GM23338 (cell line): Measurements from ENCODE around the gene PHKB. TPM values are rescaled to one million over a fixed set of nuclear protein-coding genes. Genes with fewer than 3 reads are reported as not detected.

Source experiments
- ATAC-seq: fragments of 200-7000 bp; cut with Tn5 transposase; 3 replicates; pipeline ENCODE4 v1.9.1; 2020
- DNase-seq: peaks from one replicate; pipeline ENCODE4 v3.0.0-alpha.2; 2015; ENCODE audit warnings: low spot score
- H2AFZ ChIP-seq: fragments of 200-600 bp; sonication (generic); 2 replicates; pipeline ENCODE4 v1.8.0; 2016; ENCODE audit warnings: antibody characterized with exemption, mild to moderate bottlenecking, moderate library complexity
- H3F3A ChIP-seq: fragments of 200-600 bp; sonication (generic); replicated peaks from 2 replicates; pipeline ENCODE4 v1.8.0; 2017; ENCODE audit warnings: antibody characterized with exemption, mixed run types, low read depth
- H3K27ac ChIP-seq: fragments of 200-600 bp; sonication (generic); 2 replicates; pipeline ENCODE4 v1.6.1; 2016; ENCODE audit warnings: low read depth
- H3K27me3 ChIP-seq: fragments of 200-600 bp; sonication (generic); 2 replicates; pipeline ENCODE4 v1.8.0; 2016; ENCODE audit warnings: mild to moderate bottlenecking, mixed run types, moderate library complexity; ENCODE audit not compliant: insufficient read depth
- H3K36me3 ChIP-seq: fragments of 200-600 bp; sonication (generic); 2 replicates; pipeline ENCODE4 v1.8.0; 2016; ENCODE audit warnings: mild to moderate bottlenecking; ENCODE audit not compliant: insufficient read depth
- H3K4me1 ChIP-seq: fragments of 200-600 bp; sonication (generic); 2 replicates; pipeline ENCODE4 v1.8.0; 2016; ENCODE audit warnings: mild to moderate bottlenecking, moderate library complexity; ENCODE audit not compliant: insufficient read depth
- H3K4me2 ChIP-seq: fragments of 200-600 bp; sonication (generic); 2 replicates; pipeline ENCODE4 v1.7.1; 2017; ENCODE audit warnings: mixed run types
- H3K4me3 ChIP-seq: fragments of 200-600 bp; sonication (generic); 2 replicates; pipeline ENCODE4 v1.6.1; 2016; ENCODE audit warnings: mixed run types
- H3K79me2 ChIP-seq: fragments of 200-600 bp; sonication (generic); replicated peaks from 2 replicates; pipeline ENCODE4 v1.8.0; 2017; ENCODE audit warnings: mild to moderate bottlenecking; ENCODE audit not compliant: insufficient read depth
- H3K9me2 ChIP-seq: fragments of 200-600 bp; sonication (generic); 2 replicates; pipeline ENCODE4 v1.8.0; 2017; ENCODE audit not compliant: insufficient read depth
- H4K20me1 ChIP-seq: fragments of 200-600 bp; sonication (generic); replicated peaks from 2 replicates; pipeline ENCODE4 v1.8.0; 2017; ENCODE audit warnings: mild to moderate bottlenecking; ENCODE audit not compliant: insufficient read depth
- H3K27ac Mint-ChIP-seq: 2 replicates; pipeline ENCODE4 v1.8.0; 2020; ENCODE audit warnings: inconsistent platforms, mild to moderate bottlenecking, moderate library complexity, mixed read lengths
- H3K27me3 Mint-ChIP-seq: 3 replicates; pipeline ENCODE4 v1.8.0; 2022; ENCODE audit warnings: low read depth, mild to moderate bottlenecking, moderate library complexity, mixed read lengths, inconsistent platforms; ENCODE audit not compliant: insufficient read depth, poor library complexity
- H3K36me3 Mint-ChIP-seq: 3 replicates; pipeline ENCODE4 v1.8.0; 2021; ENCODE audit warnings: low read depth, mild to moderate bottlenecking, inconsistent platforms, moderate library complexity, mixed read lengths
- H3K4me1 Mint-ChIP-seq: 3 replicates; pipeline ENCODE4 v1.8.0; 2020; ENCODE audit warnings: mild to moderate bottlenecking, inconsistent platforms, mixed read lengths
- H3K4me3 Mint-ChIP-seq: 3 replicates; pipeline ENCODE4 v1.8.0; 2021; ENCODE audit warnings: moderate library complexity, mild to moderate bottlenecking, inconsistent platforms, mixed read lengths
- H3K9me3 Mint-ChIP-seq: 3 replicates; pipeline ENCODE4 v1.8.0; 2020; ENCODE audit warnings: moderate library complexity, mild to moderate bottlenecking, inconsistent platforms, mixed read lengths
- CREB1 ChIP-seq: fragments of 250-450 bp; sonication (Bioruptor Pico); IDR thresholded peaks from 2 replicates; pipeline ENCODE4 v1.5.0; 2020; ENCODE audit warnings: low read depth, mild to moderate bottlenecking, moderate library complexity
- EZH2 ChIP-seq: fragments of 200-600 bp; sonication (generic); IDR thresholded peaks from one replicate; pipeline ENCODE4 v1.8.0; 2017; ENCODE audit warnings: antibody characterized with exemption, mild to moderate bottlenecking, low read depth; ENCODE audit not compliant: unreplicated experiment
- EZH2phosphoT487 ChIP-seq: fragments of 200-600 bp; sonication (generic); IDR thresholded peaks from one replicate; pipeline ENCODE4 v1.8.1; 2018; ENCODE audit warnings: antibody characterized with exemption; ENCODE audit not compliant: unreplicated experiment
- POLR2AphosphoS5 ChIP-seq: IDR thresholded peaks from 2 replicates; pipeline ENCODE4 v1.6.1; 2016; ENCODE audit warnings: antibody characterized with exemption, low read depth
- ZNF114 ChIP-seq: fragments of 250-450 bp; sonication (Bioruptor Pico); IDR thresholded peaks from 2 replicates; pipeline ENCODE4 v1.5.0; 2020; ENCODE audit warnings: mild to moderate bottlenecking, moderate library complexity
- polyA plus RNA-seq: library from polyadenylated mRNA; unstranded; fragments of >200 nt; fragmentation: Nextera tagmentation; extraction: Ambion mirVana; gene quantifications from 2 replicates; pipeline ENCODE4 v1.2.1, GENCODE V29; 2016
- total RNA-seq: library from RNA; depleted of rRNA; stranded (reverse); fragments of >200 nt; shearing (Covaris generic); gene quantifications from 2 replicates; pipeline ENCODE4 v1.2.3, GENCODE V29; 2014
- TF ChIP-seq, protein P1 (sequence below), 2 experiments: fragments of 200-600 bp in 1 of 2; sonication (generic) in 1 of 2; conservative IDR thresholded peaks; 2 replicates each; pipeline versions ENCODE4 v1.5.1 to v1.6.1; 2016 to 2017; ENCODE audit warnings: antibody characterized with exemption in 2 of 2, low read depth in 2 of 2, mild to moderate bottlenecking in 2 of 2, moderate library complexity in 1 of 2
- TF ChIP-seq, protein P2 (sequence below): IDR thresholded peaks from 2 replicates; pipeline ENCODE4 v1.6.1; 2016; ENCODE audit warnings: antibody characterized with exemption
- TF ChIP-seq, protein P3 (sequence below): IDR thresholded peaks from one replicate; pipeline ENCODE4 v1.6.1; 2018; ENCODE audit warnings: antibody characterized with exemption; ENCODE audit not compliant: unreplicated experiment
- TF ChIP-seq, protein P4 (sequence below): fragments of 250-450 bp; sonication (Bioruptor Pico); IDR thresholded peaks from 2 replicates; pipeline ENCODE4 v1.5.0; 2020; ENCODE audit warnings: mild to moderate bottlenecking, moderate library complexity

Gene PHKB
- total and polyA plus RNA-seq, 2 experiments from 2014 or later = 20.3 to 57.3 TPM

DNA sequence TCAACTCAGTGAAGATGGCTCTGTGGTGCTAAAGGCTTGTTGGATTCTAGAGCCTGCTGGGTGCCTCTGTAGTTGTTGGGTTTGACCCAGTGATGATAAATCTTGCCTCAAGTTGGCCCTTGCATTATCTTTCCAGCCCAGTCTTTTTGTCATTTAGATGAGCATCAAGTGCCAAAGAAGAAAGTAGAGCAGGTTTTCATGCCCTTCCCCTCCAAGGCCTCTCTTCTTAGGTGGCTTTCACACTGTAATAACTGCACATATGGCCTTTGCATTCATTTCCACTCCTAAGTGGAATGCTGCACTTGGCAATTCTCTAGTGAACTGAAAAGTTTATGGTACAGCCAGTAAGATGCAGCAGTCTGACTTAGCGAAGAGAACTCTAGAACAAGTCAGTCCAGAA lies 165.1 kb downstream of the PHKB start:
- Histone ChIP-seq H3F3A (no peaks in the 10 kb centered on the region), H3K36me3 (no peaks in the 10 kb centered on the region), H3K79me2 (no peaks in the 10 kb centered on the region), H3K9me2 (no peaks in the 10 kb centered on the region), H3K27me3 (no peaks in the 10 kb centered on the region), H3K4me3 (no peak overlapping the region), H2AFZ (no peak overlapping the region), H3K27ac (no peak overlapping the region), H3K4me2 (0 out of 2 replicates have a peak overlapping the region, but pooled peaks have one; percentile 8), H3K4me1 (no peaks in the 10 kb centered on the region), H4K20me1 (no peaks in the 10 kb centered on the region)
- ATAC-seq (no peak), DNase-seq (peak; percentile 15)
- Mint-ChIP-seq H3K4me3 (no peak overlapping the region), H3K4me1 (peaks cover 14% of the 10 kb centered on the region), H3K36me3 (peaks cover 6% of the 10 kb centered on the region; the same call in 1 of the 3 replicates), H3K27me3 (no peaks in the 10 kb centered on the region), H3K27ac (no peak overlapping the region), H3K9me3 (peaks cover 8% of the 10 kb centered on the region; the same call in 2 of the 3 replicates)
- TF ChIP-seq, protein P1, sequence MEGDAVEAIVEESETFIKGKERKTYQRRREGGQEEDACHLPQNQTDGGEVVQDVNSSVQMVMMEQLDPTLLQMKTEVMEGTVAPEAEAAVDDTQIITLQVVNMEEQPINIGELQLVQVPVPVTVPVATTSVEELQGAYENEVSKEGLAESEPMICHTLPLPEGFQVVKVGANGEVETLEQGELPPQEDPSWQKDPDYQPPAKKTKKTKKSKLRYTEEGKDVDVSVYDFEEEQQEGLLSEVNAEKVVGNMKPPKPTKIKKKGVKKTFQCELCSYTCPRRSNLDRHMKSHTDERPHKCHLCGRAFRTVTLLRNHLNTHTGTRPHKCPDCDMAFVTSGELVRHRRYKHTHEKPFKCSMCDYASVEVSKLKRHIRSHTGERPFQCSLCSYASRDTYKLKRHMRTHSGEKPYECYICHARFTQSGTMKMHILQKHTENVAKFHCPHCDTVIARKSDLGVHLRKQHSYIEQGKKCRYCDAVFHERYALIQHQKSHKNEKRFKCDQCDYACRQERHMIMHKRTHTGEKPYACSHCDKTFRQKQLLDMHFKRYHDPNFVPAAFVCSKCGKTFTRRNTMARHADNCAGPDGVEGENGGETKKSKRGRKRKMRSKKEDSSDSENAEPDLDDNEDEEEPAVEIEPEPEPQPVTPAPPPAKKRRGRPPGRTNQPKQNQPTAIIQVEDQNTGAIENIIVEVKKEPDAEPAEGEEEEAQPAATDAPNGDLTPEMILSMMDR (conservative IDR thresholded peaks at IDR 0.05; ENCODE audit: low read depth in 2 of 2) = no peak
- TF ChIP-seq, protein P2, sequence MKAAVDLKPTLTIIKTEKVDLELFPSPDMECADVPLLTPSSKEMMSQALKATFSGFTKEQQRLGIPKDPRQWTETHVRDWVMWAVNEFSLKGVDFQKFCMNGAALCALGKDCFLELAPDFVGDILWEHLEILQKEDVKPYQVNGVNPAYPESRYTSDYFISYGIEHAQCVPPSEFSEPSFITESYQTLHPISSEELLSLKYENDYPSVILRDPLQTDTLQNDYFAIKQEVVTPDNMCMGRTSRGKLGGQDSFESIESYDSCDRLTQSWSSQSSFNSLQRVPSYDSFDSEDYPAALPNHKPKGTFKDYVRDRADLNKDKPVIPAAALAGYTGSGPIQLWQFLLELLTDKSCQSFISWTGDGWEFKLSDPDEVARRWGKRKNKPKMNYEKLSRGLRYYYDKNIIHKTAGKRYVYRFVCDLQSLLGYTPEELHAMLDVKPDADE = no peak
- TF ChIP-seq, protein P3, sequence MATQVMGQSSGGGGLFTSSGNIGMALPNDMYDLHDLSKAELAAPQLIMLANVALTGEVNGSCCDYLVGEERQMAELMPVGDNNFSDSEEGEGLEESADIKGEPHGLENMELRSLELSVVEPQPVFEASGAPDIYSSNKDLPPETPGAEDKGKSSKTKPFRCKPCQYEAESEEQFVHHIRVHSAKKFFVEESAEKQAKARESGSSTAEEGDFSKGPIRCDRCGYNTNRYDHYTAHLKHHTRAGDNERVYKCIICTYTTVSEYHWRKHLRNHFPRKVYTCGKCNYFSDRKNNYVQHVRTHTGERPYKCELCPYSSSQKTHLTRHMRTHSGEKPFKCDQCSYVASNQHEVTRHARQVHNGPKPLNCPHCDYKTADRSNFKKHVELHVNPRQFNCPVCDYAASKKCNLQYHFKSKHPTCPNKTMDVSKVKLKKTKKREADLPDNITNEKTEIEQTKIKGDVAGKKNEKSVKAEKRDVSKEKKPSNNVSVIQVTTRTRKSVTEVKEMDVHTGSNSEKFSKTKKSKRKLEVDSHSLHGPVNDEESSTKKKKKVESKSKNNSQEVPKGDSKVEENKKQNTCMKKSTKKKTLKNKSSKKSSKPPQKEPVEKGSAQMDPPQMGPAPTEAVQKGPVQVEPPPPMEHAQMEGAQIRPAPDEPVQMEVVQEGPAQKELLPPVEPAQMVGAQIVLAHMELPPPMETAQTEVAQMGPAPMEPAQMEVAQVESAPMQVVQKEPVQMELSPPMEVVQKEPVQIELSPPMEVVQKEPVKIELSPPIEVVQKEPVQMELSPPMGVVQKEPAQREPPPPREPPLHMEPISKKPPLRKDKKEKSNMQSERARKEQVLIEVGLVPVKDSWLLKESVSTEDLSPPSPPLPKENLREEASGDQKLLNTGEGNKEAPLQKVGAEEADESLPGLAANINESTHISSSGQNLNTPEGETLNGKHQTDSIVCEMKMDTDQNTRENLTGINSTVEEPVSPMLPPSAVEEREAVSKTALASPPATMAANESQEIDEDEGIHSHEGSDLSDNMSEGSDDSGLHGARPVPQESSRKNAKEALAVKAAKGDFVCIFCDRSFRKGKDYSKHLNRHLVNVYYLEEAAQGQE = no peak
- no peak for TF ChIP-seq CREB1 (CRISPR knock-in tag)
- TF ChIP-seq POLR2AphosphoS5 = no peak
- no peak for TF ChIP-seq EZH2
- TF ChIP-seq, protein P4, sequence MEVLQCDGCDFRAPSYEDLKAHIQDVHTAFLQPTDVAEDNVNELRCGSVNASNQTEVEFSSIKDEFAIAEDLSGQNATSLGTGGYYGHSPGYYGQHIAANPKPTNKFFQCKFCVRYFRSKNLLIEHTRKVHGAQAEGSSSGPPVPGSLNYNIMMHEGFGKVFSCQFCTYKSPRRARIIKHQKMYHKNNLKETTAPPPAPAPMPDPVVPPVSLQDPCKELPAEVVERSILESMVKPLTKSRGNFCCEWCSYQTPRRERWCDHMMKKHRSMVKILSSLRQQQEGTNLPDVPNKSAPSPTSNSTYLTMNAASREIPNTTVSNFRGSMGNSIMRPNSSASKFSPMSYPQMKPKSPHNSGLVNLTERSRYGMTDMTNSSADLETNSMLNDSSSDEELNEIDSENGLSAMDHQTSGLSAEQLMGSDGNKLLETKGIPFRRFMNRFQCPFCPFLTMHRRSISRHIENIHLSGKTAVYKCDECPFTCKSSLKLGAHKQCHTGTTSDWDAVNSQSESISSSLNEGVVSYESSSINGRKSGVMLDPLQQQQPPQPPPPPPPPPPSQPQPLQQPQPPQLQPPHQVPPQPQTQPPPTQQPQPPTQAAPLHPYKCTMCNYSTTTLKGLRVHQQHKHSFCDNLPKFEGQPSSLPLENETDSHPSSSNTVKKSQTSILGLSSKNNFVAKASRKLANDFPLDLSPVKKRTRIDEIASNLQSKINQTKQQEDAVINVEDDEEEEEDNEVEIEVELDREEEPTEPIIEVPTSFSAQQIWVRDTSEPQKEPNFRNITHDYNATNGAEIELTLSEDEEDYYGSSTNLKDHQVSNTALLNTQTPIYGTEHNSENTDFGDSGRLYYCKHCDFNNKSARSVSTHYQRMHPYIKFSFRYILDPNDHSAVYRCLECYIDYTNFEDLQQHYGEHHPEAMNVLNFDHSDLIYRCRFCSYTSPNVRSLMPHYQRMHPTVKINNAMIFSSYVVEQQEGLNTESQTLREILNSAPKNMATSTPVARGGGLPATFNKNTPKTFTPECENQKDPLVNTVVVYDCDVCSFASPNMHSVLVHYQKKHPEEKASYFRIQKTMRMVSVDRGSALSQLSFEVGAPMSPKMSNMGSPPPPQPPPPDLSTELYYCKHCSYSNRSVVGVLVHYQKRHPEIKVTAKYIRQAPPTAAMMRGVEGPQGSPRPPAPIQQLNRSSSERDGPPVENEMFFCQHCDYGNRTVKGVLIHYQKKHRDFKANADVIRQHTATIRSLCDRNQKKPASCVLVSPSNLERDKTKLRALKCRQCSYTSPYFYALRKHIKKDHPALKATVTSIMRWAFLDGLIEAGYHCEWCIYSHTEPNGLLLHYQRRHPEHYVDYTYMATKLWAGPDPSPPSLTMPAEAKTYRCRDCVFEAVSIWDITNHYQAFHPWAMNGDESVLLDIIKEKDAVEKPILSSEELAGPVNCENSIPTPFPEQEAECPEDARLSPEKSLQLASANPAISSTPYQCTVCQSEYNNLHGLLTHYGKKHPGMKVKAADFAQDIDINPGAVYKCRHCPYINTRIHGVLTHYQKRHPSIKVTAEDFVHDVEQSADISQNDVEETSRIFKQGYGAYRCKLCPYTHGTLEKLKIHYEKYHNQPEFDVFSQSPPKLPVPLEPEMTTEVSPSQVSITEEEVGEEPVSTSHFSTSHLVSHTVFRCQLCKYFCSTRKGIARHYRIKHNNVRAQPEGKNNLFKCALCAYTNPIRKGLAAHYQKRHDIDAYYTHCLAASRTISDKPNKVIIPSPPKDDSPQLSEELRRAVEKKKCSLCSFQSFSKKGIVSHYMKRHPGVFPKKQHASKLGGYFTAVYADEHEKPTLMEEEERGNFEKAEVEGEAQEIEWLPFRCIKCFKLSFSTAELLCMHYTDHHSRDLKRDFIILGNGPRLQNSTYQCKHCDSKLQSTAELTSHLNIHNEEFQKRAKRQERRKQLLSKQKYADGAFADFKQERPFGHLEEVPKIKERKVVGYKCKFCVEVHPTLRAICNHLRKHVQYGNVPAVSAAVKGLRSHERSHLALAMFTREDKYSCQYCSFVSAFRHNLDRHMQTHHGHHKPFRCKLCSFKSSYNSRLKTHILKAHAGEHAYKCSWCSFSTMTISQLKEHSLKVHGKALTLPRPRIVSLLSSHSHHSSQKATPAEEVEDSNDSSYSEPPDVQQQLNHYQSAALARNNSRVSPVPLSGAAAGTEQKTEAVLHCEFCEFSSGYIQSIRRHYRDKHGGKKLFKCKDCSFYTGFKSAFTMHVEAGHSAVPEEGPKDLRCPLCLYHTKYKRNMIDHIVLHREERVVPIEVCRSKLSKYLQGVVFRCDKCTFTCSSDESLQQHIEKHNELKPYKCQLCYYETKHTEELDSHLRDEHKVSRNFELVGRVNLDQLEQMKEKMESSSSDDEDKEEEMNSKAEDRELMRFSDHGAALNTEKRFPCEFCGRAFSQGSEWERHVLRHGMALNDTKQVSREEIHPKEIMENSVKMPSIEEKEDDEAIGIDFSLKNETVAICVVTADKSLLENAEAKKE (CRISPR knock-in tag) = no peak
- no peak for TF ChIP-seq EZH2phosphoT487
- TF ChIP-seq ZNF114 (CRISPR knock-in tag) = no peak
